ENCODE measurements around the gene FAF2.
"Not testable (repeated sequence)": the region's sequence is repeated elsewhere in the genome, so short reads cannot be mapped to it uniquely, and the experiment has no call there.

The FAF2 gene

DNA sequence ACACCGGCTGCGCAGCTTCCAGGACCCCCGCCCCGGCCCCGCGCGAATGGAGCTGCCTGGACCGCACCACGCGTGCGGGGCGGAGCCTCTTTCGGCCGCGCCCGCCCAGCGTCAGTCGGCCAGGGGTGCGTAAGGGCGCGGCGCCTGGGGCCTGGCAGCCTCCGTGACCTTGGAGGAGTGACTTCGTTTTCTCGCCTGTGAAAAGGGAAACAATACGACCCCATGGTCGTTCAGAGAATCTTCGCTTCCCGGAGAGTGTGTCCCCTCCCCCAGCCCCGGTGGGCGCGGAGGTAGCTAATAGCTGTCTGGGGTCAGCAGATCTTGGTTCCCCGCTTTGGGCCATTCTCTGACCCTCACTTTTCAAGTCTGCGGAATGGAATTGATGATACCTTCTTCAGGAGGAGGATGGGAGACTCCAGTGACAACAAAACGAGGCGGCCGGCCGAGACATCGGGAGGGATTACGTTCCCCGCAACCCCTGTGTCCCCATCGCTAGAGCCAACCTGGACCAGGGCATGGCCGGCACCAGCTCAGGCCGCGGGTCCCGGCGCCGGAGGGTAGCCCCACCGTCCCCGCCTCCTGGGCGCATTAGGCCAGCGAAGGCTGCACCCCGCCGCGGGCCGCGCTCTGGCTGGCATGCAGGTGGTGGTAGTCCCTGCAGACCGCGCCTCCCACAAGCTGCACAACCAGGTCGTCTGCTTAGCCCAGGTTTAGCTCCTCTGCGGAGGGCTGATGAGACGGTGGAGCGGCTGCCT, 95.4 kb downstream of the FAF2 start:
- peak; percentile 65 for DNase-seq (ENCODE audit: low spot score)

DNA sequence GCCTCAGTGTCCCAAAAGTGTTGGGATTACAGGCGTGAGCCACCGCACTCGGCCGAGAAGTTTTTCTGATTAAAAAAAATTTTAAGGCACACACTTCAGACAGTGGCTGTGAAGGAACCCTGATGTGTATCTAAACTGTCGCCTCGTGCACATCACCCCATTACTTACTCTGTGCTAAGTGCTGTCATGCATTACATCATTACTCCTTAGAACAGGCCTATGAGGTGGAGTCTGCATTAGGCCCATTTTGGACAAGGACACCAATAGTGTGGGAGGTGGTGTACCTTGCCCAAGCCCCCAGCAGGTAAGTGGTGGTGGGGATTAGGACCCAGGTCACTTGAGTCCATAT, 97.2 kb downstream of the FAF2 start:
- DNase-seq (ENCODE audit: low spot score): no peak

DNA sequence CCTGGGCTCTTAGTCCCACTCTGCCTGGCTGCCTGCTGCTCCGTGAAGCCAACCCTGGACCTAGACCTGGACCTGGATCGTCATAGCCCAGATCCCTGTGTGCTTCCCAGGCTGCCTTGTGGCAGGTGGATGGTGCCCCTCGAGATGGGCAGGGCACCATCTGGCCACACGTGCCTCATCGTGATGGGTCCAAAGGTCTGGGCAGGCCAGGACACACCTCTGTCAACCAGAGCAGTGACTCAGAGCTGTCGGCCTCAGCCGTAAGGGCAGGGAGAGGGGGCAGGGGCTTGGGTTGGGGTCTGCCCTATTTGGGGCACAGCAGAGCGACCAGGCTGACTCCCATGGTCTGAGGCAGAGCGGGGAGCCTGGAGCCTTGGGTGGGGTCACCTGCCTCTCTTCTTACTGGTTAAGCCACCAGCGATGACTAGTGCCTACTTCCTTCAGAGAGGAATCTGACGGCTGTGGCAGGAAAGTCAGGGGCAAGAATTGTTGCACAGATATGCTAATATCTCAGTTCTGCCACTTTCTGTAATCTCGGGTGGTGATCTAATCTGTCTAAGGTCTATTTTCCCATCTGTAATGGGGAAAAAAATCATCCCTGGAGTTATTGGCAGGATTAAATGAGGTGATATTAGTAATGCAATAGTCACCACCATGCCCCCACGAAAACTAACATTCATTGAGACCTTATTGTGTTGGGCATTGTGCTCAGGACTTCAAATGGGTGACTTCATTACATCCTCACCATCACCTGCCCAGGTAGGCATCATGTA, 97.7 kb downstream of the FAF2 start:
- no peak for DNase-seq (ENCODE audit: low spot score)

DNA sequence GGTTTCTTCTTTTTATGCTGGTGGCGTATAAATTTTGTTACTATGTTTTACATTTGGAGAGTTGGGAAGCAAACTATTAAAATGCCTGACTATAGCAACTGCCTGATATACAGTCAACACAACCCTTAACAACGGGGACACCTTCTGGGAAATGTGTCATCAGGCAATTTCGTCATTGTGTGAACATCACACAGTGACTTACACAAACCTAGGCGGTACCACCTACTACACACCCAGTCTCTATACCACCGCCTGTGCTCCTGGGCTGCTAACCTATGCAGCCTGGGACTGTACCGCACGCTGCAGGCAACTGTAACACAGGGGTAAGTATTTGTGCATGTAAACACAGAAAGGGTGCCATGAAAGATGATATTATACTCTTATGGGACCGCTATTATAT, 99.6 kb downstream of the FAF2 start:
- DNase-seq (ENCODE audit: low spot score): no peak

DNA sequence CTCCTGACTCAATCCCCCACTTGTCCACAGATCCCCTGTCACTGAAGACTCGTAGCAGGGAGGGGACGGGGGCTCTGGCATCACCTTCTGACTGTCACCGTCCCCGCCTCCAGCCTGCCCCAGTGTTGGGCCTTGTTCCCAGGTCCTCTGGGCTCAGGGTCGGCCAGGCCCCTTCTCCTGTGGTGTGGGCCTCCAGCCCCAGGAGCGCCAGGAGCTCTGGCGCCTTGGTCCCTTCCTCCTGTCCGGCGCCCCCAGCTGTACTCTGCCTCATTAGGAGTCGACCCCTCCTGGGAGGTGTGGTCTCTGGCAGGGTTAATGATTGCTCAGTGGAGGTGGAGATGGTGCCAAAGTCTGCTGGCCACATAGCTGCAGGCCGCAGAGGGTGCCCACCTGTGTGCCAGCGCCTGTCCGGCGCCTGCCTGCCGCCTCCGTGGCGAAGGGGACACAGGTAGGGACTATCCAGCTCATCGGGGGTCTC, 100.8 kb downstream of the FAF2 start, which contains the start of gene CDHR2:
TSS of gene CDHR2 (plus strand) at position 376 of the 478 bp plus-strand sequence. CDS start 16,011 bp downstream, outside the sequence.
- no peak for DNase-seq (ENCODE audit: low spot score)

DNA sequence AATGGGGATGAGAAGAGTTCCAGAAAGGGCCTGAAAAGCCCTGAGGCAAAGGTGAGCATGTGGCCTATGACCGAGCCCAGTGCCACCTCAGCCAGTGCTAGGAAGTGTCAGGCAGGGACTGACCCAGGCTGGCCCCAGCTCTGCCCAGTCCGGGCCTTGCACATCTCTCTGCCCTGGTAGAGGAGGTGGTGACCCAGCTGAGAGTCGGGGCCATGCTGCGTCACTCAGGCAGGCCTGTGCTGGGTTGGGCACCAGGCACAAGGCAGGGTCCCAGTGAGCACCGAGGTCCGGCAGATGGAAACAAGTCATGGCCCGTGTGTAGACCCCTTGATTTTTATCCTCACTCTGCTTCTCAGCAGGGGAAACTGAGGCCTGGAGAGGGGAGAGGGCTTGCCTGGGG, 101.7 kb downstream of the FAF2 start:
- DNase-seq (ENCODE audit: low spot score): no peak

DNA sequence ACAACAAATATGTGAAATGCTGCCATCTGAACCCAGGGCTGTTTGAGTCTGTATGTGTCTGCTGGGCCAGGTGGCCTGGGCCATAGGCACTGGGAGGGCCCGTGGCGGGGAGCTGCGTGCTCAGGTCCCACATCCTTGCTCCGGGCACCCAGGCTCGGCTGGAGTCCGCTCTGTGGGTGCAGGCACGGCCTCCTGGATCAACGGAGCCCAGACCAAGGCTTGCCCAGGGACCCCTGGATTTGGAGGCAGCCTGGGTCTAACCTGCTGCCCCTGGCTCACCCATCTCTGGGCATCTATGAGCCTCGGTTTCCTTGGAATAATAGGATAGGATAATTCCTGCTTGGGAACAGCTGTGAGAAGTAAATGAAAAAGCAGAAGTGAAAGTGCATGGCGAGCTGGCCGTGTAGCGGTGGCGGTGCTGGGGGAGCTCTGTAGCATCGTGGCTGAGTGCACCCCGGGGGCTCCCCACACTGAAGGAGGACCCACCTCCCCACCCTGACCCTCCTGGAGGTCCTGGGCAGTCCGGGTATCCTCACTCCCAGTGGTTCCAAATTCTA, 102.2 kb downstream of the FAF2 start:
- no peak for DNase-seq (ENCODE audit: low spot score)

DNA sequence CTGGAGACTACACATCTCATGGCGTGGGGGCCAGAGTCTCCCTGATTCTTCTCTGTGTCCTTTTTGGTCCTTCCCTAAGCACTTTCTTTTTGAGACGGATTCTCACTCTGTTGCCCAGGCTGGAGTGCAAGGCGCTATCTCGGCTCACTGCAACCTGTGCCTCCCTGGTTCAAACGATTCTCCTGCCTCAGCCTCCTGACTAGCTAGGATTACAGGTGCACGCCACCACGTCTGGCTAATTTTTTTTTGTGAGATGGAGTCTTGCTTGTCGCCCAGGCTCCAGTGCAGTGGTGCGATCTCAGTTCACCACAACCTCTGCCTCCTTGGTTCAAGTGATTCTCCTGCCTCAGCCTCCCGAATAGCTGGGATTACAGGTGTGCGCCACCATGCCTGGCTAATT, 102.8 kb downstream of the FAF2 start:
- not testable (repeated sequence) for DNase-seq (ENCODE audit: low spot score)

DNA sequence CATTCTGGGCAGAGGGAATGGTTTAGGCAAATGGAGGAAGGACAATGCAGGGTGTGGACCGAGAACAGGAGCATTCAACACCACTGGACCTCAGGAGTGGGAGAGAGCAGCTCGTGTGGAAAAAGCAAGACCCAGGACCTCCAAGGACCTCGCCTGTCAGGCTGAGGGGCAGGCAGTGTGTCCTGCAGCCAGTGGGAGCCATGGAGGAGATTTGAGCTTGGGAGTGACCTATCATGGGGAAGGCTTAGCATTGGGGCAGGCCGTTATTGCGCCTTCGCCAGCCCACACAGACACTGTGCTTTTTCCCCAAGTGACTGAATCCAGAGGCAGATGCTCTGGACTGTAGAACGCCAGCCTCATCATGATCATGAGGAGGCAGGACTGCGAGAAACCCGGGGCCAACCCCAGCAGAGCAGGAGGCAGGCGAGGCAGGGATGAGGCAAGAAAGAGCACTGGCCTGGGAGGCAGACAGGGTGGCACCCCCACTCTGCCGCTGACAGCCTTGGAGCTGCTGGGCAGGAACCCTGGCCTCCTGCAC, 104.2 kb downstream of the FAF2 start:
- no peak for DNase-seq (ENCODE audit: low spot score)

DNA sequence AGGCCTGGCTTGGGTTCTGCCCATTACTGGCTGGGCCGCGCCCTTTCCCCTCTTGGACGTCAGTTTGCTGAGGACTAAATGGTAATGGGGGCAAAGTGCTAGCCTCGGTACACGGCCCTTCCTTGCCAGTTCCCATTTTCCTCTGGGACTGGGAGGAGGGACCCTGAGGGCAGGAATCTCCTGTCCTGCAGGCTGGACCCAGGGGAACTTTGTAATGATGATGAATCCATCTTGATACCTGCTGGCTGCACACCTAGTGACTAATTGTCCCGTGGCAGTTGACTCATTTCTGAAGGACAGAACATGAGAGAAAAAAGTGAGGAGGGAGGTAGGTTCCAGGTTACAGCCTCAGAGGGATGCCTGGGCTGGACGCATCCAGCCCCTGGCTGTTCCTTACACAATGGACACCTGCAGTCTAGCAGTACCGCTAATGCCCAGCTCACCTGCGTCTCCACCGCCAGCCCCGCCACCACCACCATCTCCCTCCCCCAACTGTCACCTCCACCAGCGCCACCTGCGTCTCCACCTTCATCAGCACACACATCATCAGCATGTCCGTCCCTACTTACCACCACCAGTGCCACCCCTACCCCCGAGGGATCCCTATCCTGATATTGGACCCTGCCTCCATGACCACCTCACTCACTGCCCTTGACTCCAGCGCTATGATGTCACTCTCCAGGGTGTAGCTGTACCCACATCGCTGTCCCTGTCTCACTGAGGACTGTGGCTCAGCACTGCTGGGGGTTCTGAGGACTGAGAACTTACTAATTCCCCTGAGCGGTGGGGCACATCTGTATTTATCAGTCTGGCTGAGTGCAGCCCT, 105.3 kb downstream of the FAF2 start:
- DNase-seq (ENCODE audit: low spot score): no peak

DNA sequence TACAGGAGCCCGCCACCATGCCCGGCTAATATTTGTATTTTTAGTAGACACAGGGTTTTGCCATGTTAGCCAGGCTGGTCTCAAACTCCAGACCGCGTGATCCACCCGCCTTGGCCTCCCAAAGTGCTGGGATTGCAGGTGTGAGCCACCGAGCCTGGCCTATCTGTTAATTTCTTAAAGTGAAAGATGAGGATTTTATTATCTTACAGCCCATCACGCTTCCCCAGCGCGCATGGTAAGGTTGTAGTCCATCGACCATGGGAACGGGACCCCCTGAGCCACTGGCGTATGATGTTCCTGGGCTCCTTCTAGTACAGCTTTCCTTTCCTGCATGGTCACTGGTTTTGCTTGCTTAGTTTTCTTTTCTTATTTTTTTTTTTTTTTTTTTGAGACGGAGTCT, 109.7 kb downstream of the FAF2 start:
- DNase-seq (ENCODE audit: low spot score): no peak
